Right lobe of liver (tissue), 4 donors: ENCODE measurements around the gene HOXA11.

Experiments
- POLR2A ChIP-seq: fragments of 450-650 bp; IDR thresholded peaks from one replicate; pipeline ENCODE4 v1.6.1; 2017; ENCODE audit warnings: antibody characterized with exemption, mild to moderate bottlenecking
- TF ChIP-seq, protein P1 (sequence below), 4 donors: fragments of 200-600 bp in 3 of 4; fragments of 450-650 bp in 1 of 4; IDR thresholded peaks; one replicate each; pipeline versions ENCODE4 v1.5.1 to v1.8.0; 2016 to 2022; ENCODE audit warnings: antibody characterized with exemption in 4 of 4, mild to moderate bottlenecking in 2 of 4
- donor health status: DM: no; HTN: no; CAD: no.
- donor health status: DM: no; HTN: no; CAD: no.
- donor health status: DM: no; HTN: yes; CAD: no.

GRCh38 chr7:27156916-27157701, 27.9 kb downstream of the HOXA11 start:
- TF ChIP-seq, protein P1, sequence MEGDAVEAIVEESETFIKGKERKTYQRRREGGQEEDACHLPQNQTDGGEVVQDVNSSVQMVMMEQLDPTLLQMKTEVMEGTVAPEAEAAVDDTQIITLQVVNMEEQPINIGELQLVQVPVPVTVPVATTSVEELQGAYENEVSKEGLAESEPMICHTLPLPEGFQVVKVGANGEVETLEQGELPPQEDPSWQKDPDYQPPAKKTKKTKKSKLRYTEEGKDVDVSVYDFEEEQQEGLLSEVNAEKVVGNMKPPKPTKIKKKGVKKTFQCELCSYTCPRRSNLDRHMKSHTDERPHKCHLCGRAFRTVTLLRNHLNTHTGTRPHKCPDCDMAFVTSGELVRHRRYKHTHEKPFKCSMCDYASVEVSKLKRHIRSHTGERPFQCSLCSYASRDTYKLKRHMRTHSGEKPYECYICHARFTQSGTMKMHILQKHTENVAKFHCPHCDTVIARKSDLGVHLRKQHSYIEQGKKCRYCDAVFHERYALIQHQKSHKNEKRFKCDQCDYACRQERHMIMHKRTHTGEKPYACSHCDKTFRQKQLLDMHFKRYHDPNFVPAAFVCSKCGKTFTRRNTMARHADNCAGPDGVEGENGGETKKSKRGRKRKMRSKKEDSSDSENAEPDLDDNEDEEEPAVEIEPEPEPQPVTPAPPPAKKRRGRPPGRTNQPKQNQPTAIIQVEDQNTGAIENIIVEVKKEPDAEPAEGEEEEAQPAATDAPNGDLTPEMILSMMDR (IDR thresholded peaks at IDR 0.05): no peak
- no peak for TF ChIP-seq POLR2A
